ENCODE results near the gene SYNM.

Gene SYNM

GRCh38 chr15:99127773-99128172, 22.9 kb downstream of the SYNM start:
- Mint-ChIP-seq H3K4me1 (no peaks in the 10 kb centered on the region), H3K27ac (no peak overlapping the region), H3K36me3 (no peaks in the 10 kb centered on the region), H3K9me3 (no peaks in the 10 kb centered on the region), H3K27me3 (peaks cover 15% of the 10 kb centered on the region), H3K4me3 (no peak overlapping the region)
- CTCF ChIA-PET = interaction anchor here (1.1 kb wide), 1 partner anchor 27 kb away, joined by 3 read pairs; no protein-coding TSS in a partner anchor
- DNase-seq = no peak

- H3K36me3 Mint-ChIP-seq = no peaks in the 10 kb centered on the region
Measured at GRCh38 chr15:99128411-99128810, 23.5 kb downstream of the SYNM start.

GRCh38 chr15:99129644-99130043, 24.8 kb downstream of the SYNM start:
- no peak overlapping the region for H3K4me3 Mint-ChIP-seq
- DNase-seq = no peak
- no peak overlapping the region for H3K27ac Mint-ChIP-seq
- H3K4me1 Mint-ChIP-seq = no peaks in the 10 kb centered on the region
- no peaks in the 10 kb centered on the region for H3K9me3 Mint-ChIP-seq
- CTCF ChIA-PET = no interaction called here
- no peaks in the 10 kb centered on the region for H3K36me3 Mint-ChIP-seq
- H3K27me3 Mint-ChIP-seq = peaks cover 8% of the 10 kb centered on the region

More at GRCh38 chr15:99128411-99128810, 23.5 kb downstream of the SYNM start:
- no peak for DNase-seq
- Mint-ChIP-seq H3K4me1 (no peaks in the 10 kb centered on the region), H3K27me3 (peaks cover 15% of the 10 kb centered on the region), H3K9me3 (no peaks in the 10 kb centered on the region), H3K27ac (no peak overlapping the region), H3K4me3 (no peak overlapping the region)
- CTCF ChIA-PET = interaction anchor here (1.1 kb wide), 1 partner anchor 28 kb away, joined by 3 read pairs; no protein-coding TSS in a partner anchor

- no peak for DNase-seq
- Mint-ChIP-seq H3K27me3 (peaks cover 6% of the 10 kb centered on the region), H3K4me1 (no peaks in the 10 kb centered on the region), H3K36me3 (no peaks in the 10 kb centered on the region), H3K9me3 (no peaks in the 10 kb centered on the region), H3K27ac (no peak overlapping the region), H3K4me3 (no peak overlapping the region)
- CTCF ChIA-PET = no interaction called here
Measured at GRCh38 chr15:99130314-99130713, 25.4 kb downstream of the SYNM start.

- no peak overlapping the region for H3K4me3 Mint-ChIP-seq
- DNase-seq = no peak
- CTCF ChIA-PET = no interaction called here
- H3K4me1 Mint-ChIP-seq = no peaks in the 10 kb centered on the region
- H3K36me3 Mint-ChIP-seq = no peaks in the 10 kb centered on the region
- peaks cover 6% of the 10 kb centered on the region for H3K27me3 Mint-ChIP-seq
- H3K27ac Mint-ChIP-seq = no peak overlapping the region
- H3K9me3 Mint-ChIP-seq = no peaks in the 10 kb centered on the region
Measured at GRCh38 chr15:99130765-99131440, 26.0 kb downstream of the SYNM start.

GRCh38 chr15:99131441-99132023, 26.7 kb downstream of the SYNM start:
- Mint-ChIP-seq H3K36me3 (no peaks in the 10 kb centered on the region), H3K27ac (no peak overlapping the region), H3K4me1 (no peaks in the 10 kb centered on the region), H3K27me3 (peaks cover 6% of the 10 kb centered on the region), H3K9me3 (no peaks in the 10 kb centered on the region), H3K4me3 (no peak overlapping the region)
- CTCF ChIA-PET = no interaction called here
- no peak for DNase-seq

- Mint-ChIP-seq H3K36me3 (no peaks in the 10 kb centered on the region), H3K27ac (no peak overlapping the region), H3K4me3 (no peak overlapping the region), H3K9me3 (no peaks in the 10 kb centered on the region), H3K27me3 (peaks cover 6% of the 10 kb centered on the region), H3K4me1 (no peaks in the 10 kb centered on the region)
- CTCF ChIA-PET = no interaction called here
- DNase-seq = no peak
Measured at GRCh38 chr15:99132122-99132521, 27.2 kb downstream of the SYNM start.

- H3K27me3 Mint-ChIP-seq = peaks cover 6% of the 10 kb centered on the region
- H3K36me3 Mint-ChIP-seq = no peaks in the 10 kb centered on the region
- H3K4me3 Mint-ChIP-seq = no peak overlapping the region
- no peaks in the 10 kb centered on the region for H3K9me3 Mint-ChIP-seq
- H3K27ac Mint-ChIP-seq = no peak overlapping the region
- H3K4me1 Mint-ChIP-seq = no peaks in the 10 kb centered on the region
- CTCF ChIA-PET = interaction anchor here (1.4 to 1.5 kb wide), 2 partner anchors 8 to 27 kb away, joined by 3 read pairs; no protein-coding TSS in a partner anchor
- no peak for DNase-seq
Measured at GRCh38 chr15:99132634-99133287, 27.9 kb downstream of the SYNM start.

- H3K4me1 Mint-ChIP-seq = no peaks in the 10 kb centered on the region
- no peaks in the 10 kb centered on the region for H3K9me3 Mint-ChIP-seq
- CTCF ChIA-PET = interaction anchor here (1.4 to 1.5 kb wide), 2 partner anchors 10 to 29 kb away, joined by 3 read pairs; no protein-coding TSS in a partner anchor
- no peaks in the 10 kb centered on the region for H3K36me3 Mint-ChIP-seq
- DNase-seq = no peak
- no peak overlapping the region for H3K4me3 Mint-ChIP-seq
- H3K27me3 Mint-ChIP-seq = peaks cover 6% of the 10 kb centered on the region
- H3K27ac Mint-ChIP-seq = no peak overlapping the region
Measured at GRCh38 chr15:99134317-99134821, 29.5 kb downstream of the SYNM start.

- DNase-seq = no peak
- no peaks in the 10 kb centered on the region for H3K9me3 Mint-ChIP-seq
- no peaks in the 10 kb centered on the region for H3K36me3 Mint-ChIP-seq
- H3K4me3 Mint-ChIP-seq = no peak overlapping the region
- H3K27me3 Mint-ChIP-seq = peaks cover 6% of the 10 kb centered on the region
- no peaks in the 10 kb centered on the region for H3K4me1 Mint-ChIP-seq
- no peak overlapping the region for H3K27ac Mint-ChIP-seq
- CTCF ChIA-PET = interaction anchor here (1.7 kb wide), 1 partner anchor 30 kb away, joined by 5 read pairs; the partner anchor contains the start of gene SYNM
Measured at GRCh38 chr15:99135194-99135593, 30.3 kb downstream of the SYNM start.

GRCh38 chr15:99137111-99137546, 32.2 kb downstream of the SYNM start:
- no peak overlapping the region for H3K27ac Mint-ChIP-seq
- CTCF ChIA-PET = no interaction called here
- peaks cover 9% of the 10 kb centered on the region for H3K27me3 Mint-ChIP-seq
- H3K9me3 Mint-ChIP-seq = no peaks in the 10 kb centered on the region
- no peak for DNase-seq
- H3K36me3 Mint-ChIP-seq = no peaks in the 10 kb centered on the region
- no peak overlapping the region for H3K4me3 Mint-ChIP-seq
- H3K4me1 Mint-ChIP-seq = no peaks in the 10 kb centered on the region

GRCh38 chr15:99137877-99138276, 33.0 kb downstream of the SYNM start:
- CTCF ChIA-PET = no interaction called here
- Mint-ChIP-seq H3K4me3 (no peak overlapping the region), H3K9me3 (no peaks in the 10 kb centered on the region), H3K36me3 (no peaks in the 10 kb centered on the region), H3K27me3 (peaks cover 8% of the 10 kb centered on the region), H3K27ac (no peak overlapping the region), H3K4me1 (no peaks in the 10 kb centered on the region)
- DNase-seq = no peak

GRCh38 chr15:99138491-99138982, 33.7 kb downstream of the SYNM start:
- H3K9me3 Mint-ChIP-seq = no peaks in the 10 kb centered on the region
- no peak overlapping the region for H3K4me3 Mint-ChIP-seq
- H3K27me3 Mint-ChIP-seq = peaks cover 8% of the 10 kb centered on the region
- no peak overlapping the region for H3K27ac Mint-ChIP-seq
- DNase-seq = no peak
- H3K36me3 Mint-ChIP-seq = no peaks in the 10 kb centered on the region
- CTCF ChIA-PET = no interaction called here
- no peaks in the 10 kb centered on the region for H3K4me1 Mint-ChIP-seq

- DNase-seq = no peak
- Mint-ChIP-seq H3K27ac (no peak overlapping the region), H3K36me3 (no peaks in the 10 kb centered on the region), H3K27me3 (peaks cover 8% of the 10 kb centered on the region), H3K4me1 (no peaks in the 10 kb centered on the region), H3K9me3 (no peaks in the 10 kb centered on the region), H3K4me3 (no peak overlapping the region)
- CTCF ChIA-PET = no interaction called here
Measured at GRCh38 chr15:99139276-99139675, 34.4 kb downstream of the SYNM start.
